HepG2 (cell line): ENCODE data around the gene AP1AR. TPM values are rescaled to one million over a fixed set of nuclear protein-coding genes. Genes with fewer than 3 reads are reported as not detected.

ENCODE experiments used
- ATAC-seq: fragments of 200-7000 bp; cut with Tn5 transposase; 3 replicates; pipeline ENCODE4 v1.9.1; 2020; ENCODE audit warnings: mild to moderate bottlenecking, moderate library complexity
- BruUV-seq: library from RNA; stranded (reverse); fragments of 400-500 nt; replicated peaks from 2 replicates; lab custom pipeline; 2021; lab: Mats Ljungman, UMichigan
- CTCF ChIA-PET: fragments of 300-600 bp; formaldehyde crosslinking; extraction: SDS; loops from one replicate; lab custom pipeline; 2021; ENCODE audit warnings: low total read pairs, inconsistent platforms, low intra/inter-chr PET ratio; lab: Yijun Ruan, JAX
- POLR2A ChIA-PET: fragments of 350-600 bp; sonication (Branson Sonifier 250); formaldehyde crosslinking; loops from one replicate; lab custom pipeline; 2020; ENCODE audit warnings: antibody characterized with exemption, inconsistent platforms; lab: Yijun Ruan, JAX
- DNase-seq: peaks from one replicate; pipeline ENCODE4 v3.0.0-alpha.2; 2015; ENCODE audit warnings: low spot score
- FAIRE-seq: peaks from 3 replicates; lab custom pipeline; 2011; peaks lifted over from hg19 to GRCh38; lab: Jason Lieb, UNC
- H2AFZ ChIP-seq: one replicate; pipeline ENCODE4 v1.6.1; 2011; ENCODE audit warnings: low read length, inconsistent platforms
- H3K27ac ChIP-seq: fragments of 300-600 bp; 3 replicates; pipeline ENCODE4 v1.8.0; 2011; ENCODE audit warnings: mixed run types, mild to moderate bottlenecking, mixed read lengths, low read length, inconsistent platforms; ENCODE audit not compliant: insufficient read depth; ENCODE audit errors: extremely low read length
- H3K27me3 ChIP-seq, 2 experiments: fragments of 200-600 bp in 1 of 2; 2 replicates in 1 of 2; 3 replicates in 1 of 2; pipeline versions ENCODE4 v1.6.0 to v1.8.0; 2011; ENCODE audit warnings: low read length in 2 of 2, mild to moderate bottlenecking in 2 of 2, moderate library complexity in 2 of 2, inconsistent platforms in 1 of 2; ENCODE audit not compliant: insufficient read depth in 2 of 2, control insufficient read depth in 1 of 2
- H3K36me3 ChIP-seq, 2 experiments: fragments of 200-600 bp in 1 of 2; replicated peaks in 1 of 2; 2 replicates in 1 of 2; 3 replicates in 1 of 2; pipeline versions ENCODE4 v1.5.1 to v1.8.0; 2011; ENCODE audit warnings: low read length in 2 of 2, inconsistent platforms in 1 of 2; ENCODE audit not compliant: insufficient read depth in 2 of 2, control insufficient read depth in 1 of 2
- H3K4me1 ChIP-seq: 2 replicates; pipeline ENCODE4 v1.5.1; 2012; ENCODE audit warnings: low read length, inconsistent platforms; ENCODE audit not compliant: insufficient read depth
- H3K4me2 ChIP-seq: 2 replicates; pipeline ENCODE4 v1.6.0; 2011; ENCODE audit warnings: low read depth, low read length, inconsistent platforms
- H3K4me3 ChIP-seq, 3 experiments: fragments of 200-600 bp in 1 of 3; sonication (generic), shearing (Covaris generic) in 1 of 3; replicated peaks in 1 of 3; 2 replicates each; pipeline ENCODE4 v1.5.1; 2011 to 2016; ENCODE audit warnings: low read length in 3 of 3, inconsistent platforms in 2 of 3, low read depth in 2 of 3, mild to moderate bottlenecking in 2 of 3, control low read depth in 1 of 3, mixed read lengths in 1 of 3; ENCODE audit not compliant: insufficient read depth in 1 of 3
- H3K79me2 ChIP-seq: one replicate; pipeline ENCODE4 v1.6.1; 2011; ENCODE audit warnings: low read length, inconsistent platforms; ENCODE audit not compliant: insufficient read depth
- H3K9ac ChIP-seq: 2 replicates; pipeline ENCODE4 v1.6.0; 2011; ENCODE audit warnings: mild to moderate bottlenecking, low read depth, low read length, inconsistent platforms; ENCODE audit not compliant: insufficient read depth
- H3K9me3 ChIP-seq: 2 replicates; pipeline ENCODE4 v1.5.1; 2012; ENCODE audit warnings: mild to moderate bottlenecking, low read length
- H4K20me1 ChIP-seq: 2 replicates; pipeline ENCODE4 v1.6.0; 2011; ENCODE audit warnings: inconsistent platforms, mild to moderate bottlenecking, low read length, moderate library complexity; ENCODE audit not compliant: insufficient read depth
- AGO1 ChIP-seq: fragments of 200-400 bp; formaldehyde crosslinking; IDR thresholded peaks from 2 replicates; pipeline ENCODE4 v1.6.1; 2017; ENCODE audit warnings: mild to moderate bottlenecking, low read depth, low read length, moderate library complexity; ENCODE audit not compliant: poor library complexity, severe bottlenecking
- ELF3 ChIP-seq: IDR thresholded peaks from 2 replicates; pipeline ENCODE4 v1.6.1; 2016; ENCODE audit warnings: missing genetic modification reagents, missing compliant biosample characterization
- ELF4 ChIP-seq: sonication (generic); formaldehyde crosslinking; IDR thresholded peaks from 2 replicates; pipeline ENCODE4 v1.5.0; 2020; ENCODE audit warnings: missing genetic modification reagents, mild to moderate bottlenecking, moderate library complexity, borderline replicate concordance
- FOXJ3 ChIP-seq: sonication (generic); formaldehyde crosslinking; IDR thresholded peaks from 2 replicates; pipeline ENCODE4 v1.4.0; 2020; ENCODE audit warnings: missing genetic modification reagents, mild to moderate bottlenecking, borderline replicate concordance
- HCFC1 ChIP-seq: fragments of 150-350 bp; IDR thresholded peaks from 2 replicates; pipeline ENCODE4 v1.6.1; 2014; ENCODE audit warnings: low read depth, low read length
- IRF2 ChIP-seq: IDR thresholded peaks from 2 replicates; pipeline ENCODE4 v1.6.1; 2018; ENCODE audit warnings: missing genetic modification reagents, missing compliant biosample characterization
- SALL2 ChIP-seq: sonication (generic); formaldehyde crosslinking; IDR thresholded peaks from 2 replicates; pipeline ENCODE4 v1.8.1; 2023; ENCODE audit warnings: mild to moderate bottlenecking, missing genetic modification reagents, inconsistent platforms
- TBP ChIP-seq: sonication (generic); formaldehyde crosslinking; IDR thresholded peaks from 2 replicates; pipeline ENCODE4 v1.5.0; 2020; ENCODE audit warnings: missing genetic modification reagents
- ZFYVE20 ChIP-seq: sonication (generic); formaldehyde crosslinking; IDR thresholded peaks from 2 replicates; pipeline ENCODE4 v1.8.0; 2023; ENCODE audit warnings: low read depth, mild to moderate bottlenecking, moderate library complexity, missing genetic modification reagents, borderline replicate concordance
- ZMYM4 ChIP-seq: sonication (generic); formaldehyde crosslinking; IDR thresholded peaks from 2 replicates; pipeline ENCODE4 v1.8.1; 2023; ENCODE audit warnings: mild to moderate bottlenecking, missing genetic modification reagents
- ZNF350 ChIP-seq: sonication (generic); formaldehyde crosslinking; IDR thresholded peaks from 2 replicates; pipeline ENCODE4 v1.4.0; 2020; ENCODE audit warnings: mild to moderate bottlenecking, low read depth, missing genetic modification reagents, borderline replicate concordance
- ZNF546 ChIP-seq: sonication (generic); formaldehyde crosslinking; conservative IDR thresholded peaks from 2 replicates; pipeline ENCODE4 v1.8.1; 2023; ENCODE audit warnings: mild to moderate bottlenecking, missing genetic modification reagents
- ZNF616 ChIP-seq: sonication (generic); formaldehyde crosslinking; IDR thresholded peaks from 2 replicates; pipeline ENCODE4 v1.5.0; 2020; ENCODE audit warnings: low read depth, mild to moderate bottlenecking, missing genetic modification reagents
- ZNF747 ChIP-seq: sonication (generic); formaldehyde crosslinking; IDR thresholded peaks from 2 replicates; pipeline ENCODE4 v1.8.1; 2023; ENCODE audit warnings: missing genetic modification reagents, mild to moderate bottlenecking, borderline replicate concordance
- ZUFSP ChIP-seq: sonication (generic); formaldehyde crosslinking; IDR thresholded peaks from 2 replicates; pipeline ENCODE4 v1.9.0; 2021; ENCODE audit warnings: missing genetic modification reagents, mild to moderate bottlenecking, borderline replicate concordance
- WGBS: methylation state at CpG from one replicate; pipeline ENCODE4 v1.1.6; 2017; ENCODE audit warnings: low lambda C conversion rate; 5-methylcytosine and 5-hydroxymethylcytosine counted together
- in situ Hi-C: cut with HindIII; loops from 2 replicates; pipeline ENCODE4 v1.10.0; 2017; ENCODE audit warnings: low pct_unique_long_range_greater_than_20kb; ENCODE audit not compliant: extremely low pct_ligation_motif_present
- intact Hi-C: fragments of 100-400 bp; cut with micrococcal nuclease; formaldehyde crosslinking; loops from one replicate; pipeline ENCODE4 v1.10.0; 2022; ENCODE audit not compliant: unreplicated experiment
- polyA plus RNA-seq, 8 experiments: library from polyadenylated mRNA; depleted of rRNA in 3 of 8; stranded (reverse) in 7 of 8; unstranded in 1 of 8; fragments of >200 nt; fragmentation: Illumina TruSeq in 4 of 8; extraction: Trizol in 4 of 8; gene quantifications; 2 replicates each; pipeline versions ENCODE4 v1.2.1 to v1.2.3, GENCODE V29; 2011 to 2016; ENCODE audit warnings: low read depth in 4 of 8, missing spikeins in 1 of 8, mixed read lengths in 1 of 8; ENCODE audit not compliant: insufficient read depth in 1 of 8
- total RNA-seq, 5 experiments: library from RNA; depleted of rRNA; stranded (reverse); fragments of >200 nt; fragmentation: Illumina TruSeq; extraction: Trizol; gene quantifications; 2 replicates each; pipeline ENCODE4 v1.2.3, GENCODE V29; 2016; ENCODE audit warnings: low read depth in 1 of 5
- TF ChIP-seq, protein P1 (sequence below): sonication (generic); formaldehyde crosslinking; IDR thresholded peaks from 2 replicates; pipeline ENCODE4 v1.4.0; 2020; ENCODE audit warnings: mild to moderate bottlenecking, missing genetic modification reagents
- TF ChIP-seq, protein P2 (sequence below): sonication (generic); formaldehyde crosslinking; IDR thresholded peaks from 2 replicates; pipeline ENCODE4 v1.8.1; 2023; ENCODE audit warnings: mild to moderate bottlenecking, missing genetic modification reagents

The AP1AR gene
- total and polyA plus RNA-seq, 2 of the 13 experiments (the other 11 are each of a cell fraction or from before 2014, with no cell fraction given): 24.9 to 39.9 TPM

DNA sequence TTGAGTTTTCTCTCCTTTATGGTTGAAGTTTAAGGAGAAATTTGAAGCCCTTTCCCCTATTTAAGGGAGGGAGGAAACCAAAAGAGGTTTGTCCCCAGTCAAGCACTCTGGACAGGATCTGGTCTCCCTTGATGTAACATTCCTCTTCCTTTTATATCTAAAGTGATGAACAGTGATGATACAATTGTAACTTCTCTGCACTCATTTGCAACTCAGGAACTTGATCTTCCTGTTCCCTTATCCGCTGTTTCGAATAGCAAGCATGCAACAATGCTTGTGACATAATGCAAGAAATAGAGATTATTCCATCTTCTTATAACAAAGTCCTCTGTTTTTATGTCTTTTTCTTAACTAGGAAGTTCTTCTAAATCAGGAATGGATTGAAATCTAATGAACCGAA lies 83.9 kb downstream of the AP1AR start:
- FAIRE-seq: no peak
- Histone ChIP-seq H3K79me2 (no peaks in the 10 kb centered on the region), H2AFZ (no peak overlapping the region), H3K4me2 (no peak overlapping the region), H3K4me1 (no peaks in the 10 kb centered on the region), H3K9me3 (no peaks in the 10 kb centered on the region), H3K4me3 (no peak overlapping the region), H3K36me3 (no peaks in the 10 kb centered on the region), H3K27me3 (no peaks in the 10 kb centered on the region), H3K27ac (no peak overlapping the region), H4K20me1 (no peaks in the 10 kb centered on the region), H3K9ac (no peak overlapping the region)
- intact Hi-C loops (no loop called here), in situ Hi-C loops (no loop called here)
- WGBS: 74% methylated on average over 3 of the region's 3 CpGs
- ChIA-PET CTCF (no interaction called here), POLR2A (no interaction called here)
- TF ChIP-seq FOXJ3 (CRISPR knock-in tag) (no peak), ELF3 (CRISPR knock-in tag) (no peak), TBP (no peak), ZNF350 (CRISPR knock-in tag) (no peak), ZNF747 (no peak), ZMYM4 (CRISPR knock-in tag) (no peak), ELF4 (no peak)
- TF ChIP-seq, protein P1, sequence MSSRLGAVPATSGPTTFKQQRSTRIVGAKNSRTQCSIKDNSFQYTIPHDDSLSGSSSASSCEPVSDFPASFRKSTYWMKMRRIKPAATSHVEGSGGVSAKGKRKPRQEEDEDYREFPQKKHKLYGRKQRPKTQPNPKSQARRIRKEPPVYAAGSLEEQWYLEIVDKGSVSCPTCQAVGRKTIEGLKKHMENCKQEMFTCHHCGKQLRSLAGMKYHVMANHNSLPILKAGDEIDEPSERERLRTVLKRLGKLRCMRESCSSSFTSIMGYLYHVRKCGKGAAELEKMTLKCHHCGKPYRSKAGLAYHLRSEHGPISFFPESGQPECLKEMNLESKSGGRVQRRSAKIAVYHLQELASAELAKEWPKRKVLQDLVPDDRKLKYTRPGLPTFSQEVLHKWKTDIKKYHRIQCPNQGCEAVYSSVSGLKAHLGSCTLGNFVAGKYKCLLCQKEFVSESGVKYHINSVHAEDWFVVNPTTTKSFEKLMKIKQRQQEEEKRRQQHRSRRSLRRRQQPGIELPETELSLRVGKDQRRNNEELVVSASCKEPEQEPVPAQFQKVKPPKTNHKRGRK (CRISPR knock-in tag): no peak
- no TSS peak for BruUV-seq
- no peak for DNase-seq
- ATAC-seq: no peak

GRCh38 chr4:112316360-112316759 lies 84.8 kb downstream of the AP1AR start:
- CTCF ChIA-PET: no interaction called here
- no peaks in the 10 kb centered on the region for H3K36me3 ChIP-seq
- POLR2A ChIA-PET: no interaction called here
- DNase-seq (no peak), ATAC-seq (no peak), FAIRE-seq (no peak)
- H2AFZ ChIP-seq: no peak overlapping the region
- H3K27ac ChIP-seq: no peak overlapping the region
- H3K9ac ChIP-seq: no peak overlapping the region
- BruUV-seq: no TSS peak
- no peak overlapping the region for H3K4me3 ChIP-seq
- H3K27me3 ChIP-seq: no peaks in the 10 kb centered on the region
- no peaks in the 10 kb centered on the region for H3K9me3 ChIP-seq
- no peaks in the 10 kb centered on the region for H3K79me2 ChIP-seq
- intact Hi-C loops (no loop called here), in situ Hi-C loops (no loop called here)
- 84% methylated on average over 2 of the region's 2 CpGs for WGBS
- no peak overlapping the region for H3K4me2 ChIP-seq
- H3K4me1 ChIP-seq: no peaks in the 10 kb centered on the region
- H4K20me1 ChIP-seq: no peaks in the 10 kb centered on the region
- TF ChIP-seq ZUFSP (CRISPR knock-in tag) (no peak), ZFYVE20 (CRISPR knock-in tag) (no peak), ZNF546 (no peak), IRF2 (no peak), SALL2 (no peak), ZNF616 (CRISPR knock-in tag) (no peak), HCFC1 (no peak), AGO1 (no peak)
- TF ChIP-seq, protein P2, sequence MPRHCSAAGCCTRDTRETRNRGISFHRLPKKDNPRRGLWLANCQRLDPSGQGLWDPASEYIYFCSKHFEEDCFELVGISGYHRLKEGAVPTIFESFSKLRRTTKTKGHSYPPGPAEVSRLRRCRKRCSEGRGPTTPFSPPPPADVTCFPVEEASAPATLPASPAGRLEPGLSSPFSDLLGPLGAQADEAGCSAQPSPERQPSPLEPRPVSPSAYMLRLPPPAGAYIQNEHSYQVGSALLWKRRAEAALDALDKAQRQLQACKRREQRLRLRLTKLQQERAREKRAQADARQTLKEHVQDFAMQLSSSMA (CRISPR knock-in tag): no peak
